ENCODE data around the gene GPC5. TPM values are rescaled to one million over a fixed set of nuclear protein-coding genes. Genes with fewer than 3 reads are reported as not detected.

GPC5 gene
- total and polyA plus RNA-seq, 11 donors = 0.14 to 2.9 (median 0.84) TPM; not detected in 1

- ATAC-seq (no peak), DNase-seq (no peak)
- Histone ChIP-seq H3K27ac (no peak overlapping the region), H3K36me3 (no peaks in the 10 kb centered on the region), H3K4me3 (no peak overlapping the region), H3K9me3 (peaks cover 0 to 12% (median 0%) of the 10 kb centered on the region in 12 donors), H3K27me3 (no peaks in the 10 kb centered on the region), H3K4me1 (no peaks in the 10 kb centered on the region)
- intact Hi-C loops (cut with DNase I) = loop anchor here in 1 of 10 donors (5.0 kb wide), 1 partner anchor 199 kb away; no protein-coding TSS in a partner anchor
- TF ChIP-seq POLR2A (IDR thresholded peaks at IDR 0.05) (no peak), CTCF (IDR thresholded peaks at IDR 0.05) (no peak)
Observed at GRCh38 chr13:91506759-91507158, 108.3 kb downstream of the GPC5 start.

GRCh38 chr13:91510058-91510457, 111.6 kb downstream of the GPC5 start:
- 53 to 64% (median 61%) methylated on average over 2 of the region's 2 CpGs for WGBS, 4 donors
- Histone ChIP-seq H3K4me3 (no peak overlapping the region), H3K27ac (no peak overlapping the region), H3K36me3 (no peaks in the 10 kb centered on the region), H3K27me3 (no peaks in the 10 kb centered on the region), H3K4me1 (no peaks in the 10 kb centered on the region), H3K9me3 (peaks cover 0 to 9% (median 0%) of the 10 kb centered on the region in 12 donors)
- no peak for ATAC-seq
- DNase-seq = no peak
- intact Hi-C loops (cut with DNase I) = no loop called here
- TF ChIP-seq POLR2A (IDR thresholded peaks at IDR 0.05) (no peak), CTCF (IDR thresholded peaks at IDR 0.05) (no peak)

- Histone ChIP-seq H3K4me1 (no peaks in the 10 kb centered on the region), H3K36me3 (no peaks in the 10 kb centered on the region), H3K27ac (no peak overlapping the region), H3K27me3 (no peaks in the 10 kb centered on the region), H3K4me3 (no peak overlapping the region), H3K9me3 (no peaks in the 10 kb centered on the region)
- 44 to 68% (median 57%) methylated on average over 1 of the region's 1 CpG for WGBS, 4 donors
- TF ChIP-seq CTCF (IDR thresholded peaks at IDR 0.05) (no peak), POLR2A (IDR thresholded peaks at IDR 0.05) (no peak)
- ATAC-seq (no peak), DNase-seq (no peak)
- intact Hi-C loops (cut with DNase I) = no loop called here
Observed at GRCh38 chr13:91513790-91514189, 115.4 kb downstream of the GPC5 start.

GRCh38 chr13:91516799-91517198, 118.4 kb downstream of the GPC5 start:
- DNase-seq (no peak), ATAC-seq (no peak)
- WGBS, 4 donors = 60 to 80% (median 72%) methylated on average over 3 of the region's 3 CpGs
- Histone ChIP-seq H3K27ac (no peak overlapping the region), H3K36me3 (no peaks in the 10 kb centered on the region), H3K9me3 (no peaks in the 10 kb centered on the region), H3K4me3 (no peak overlapping the region), H3K27me3 (no peaks in the 10 kb centered on the region), H3K4me1 (no peaks in the 10 kb centered on the region)
- intact Hi-C loops (cut with DNase I) = no loop called here
- no peak for TF ChIP-seq POLR2A (IDR thresholded peaks at IDR 0.05)
- TF ChIP-seq CTCF (IDR thresholded peaks at IDR 0.05) = no peak
